Spleen (tissue), 11 donors: Measurements from ENCODE around the gene HGS. TPM values are rescaled to one million over a fixed set of nuclear protein-coding genes. Genes with fewer than 3 reads are reported as not detected.

Experiments used
- DNase-seq: peaks from one replicate; pipeline ENCODE4 v3.0.0-alpha.2; 2020
- H3K27ac ChIP-seq, 8 donors: fragments of 200-600 bp; sonication (generic) in 7 of 8; 1 replicate in 4 of 8; 2 replicates in 4 of 8; pipeline versions ENCODE4 v1.5.0 to v1.8.0; 2016 to 2021; ENCODE audit warnings: inconsistent platforms in 4 of 8, mild to moderate bottlenecking in 4 of 8, moderate library complexity in 1 of 8
- H3K27me3 ChIP-seq, 7 donors: fragments of 200-600 bp; sonication (generic) in 6 of 7; replicated peaks in 1 of 7; 1 replicate in 4 of 7; 2 replicates in 3 of 7; pipeline versions ENCODE4 v1.5.0 to v1.8.0; 2016 to 2021; ENCODE audit warnings: inconsistent platforms in 3 of 7, mild to moderate bottlenecking in 1 of 7
- H3K36me3 ChIP-seq, 6 donors: fragments of 200-600 bp; sonication (generic) in 5 of 6; 1 replicate in 4 of 6; 2 replicates in 2 of 6; pipeline versions ENCODE4 v1.5.0 to v1.8.0; 2016 to 2021; ENCODE audit warnings: inconsistent platforms in 2 of 6
- H3K4me1 ChIP-seq, 6 donors: fragments of 200-600 bp; sonication (generic) in 5 of 6; 1 replicate in 3 of 6; 2 replicates in 3 of 6; pipeline versions ENCODE4 v1.5.0 to v1.8.0; 2016 to 2021; ENCODE audit warnings: inconsistent platforms in 3 of 6
- H3K4me3 ChIP-seq, 8 donors: fragments of 200-600 bp; sonication (generic) in 7 of 8; 1 replicate in 4 of 8; 2 replicates in 4 of 8; pipeline versions ENCODE4 v1.5.0 to v1.8.0; 2016 to 2021; ENCODE audit warnings: inconsistent platforms in 4 of 8, mild to moderate bottlenecking in 4 of 8, moderate library complexity in 2 of 8
- H3K9me3 ChIP-seq, 8 donors: fragments of 200-600 bp; sonication (generic) in 7 of 8; 1 replicate in 4 of 8; 2 replicates in 4 of 8; pipeline versions ENCODE4 v1.5.0 to v1.8.0; 2016 to 2021; ENCODE audit warnings: inconsistent platforms in 4 of 8
- CTCF ChIP-seq, 11 experiments: fragments of 200-600 bp in 7 of 11; fragments of 450-650 bp in 4 of 11; sonication (generic) in 4 of 11; IDR thresholded peaks in 8 of 11; conservative IDR thresholded peaks in 3 of 11; 1 replicate in 7 of 11; 2 replicates in 4 of 11; pipeline versions ENCODE4 v1.4.0 to v1.8.0; 2016 to 2021; ENCODE audit warnings: antibody characterized with exemption in 11 of 11, inconsistent platforms in 4 of 11, mild to moderate bottlenecking in 1 of 11
- POLR2A ChIP-seq, 3 donors: fragments of 450-650 bp; IDR thresholded peaks; one replicate each; pipeline ENCODE4 v1.5.1; 2017; ENCODE audit warnings: antibody characterized with exemption in 3 of 3, mild to moderate bottlenecking in 1 of 3
- POLR2AphosphoS5 ChIP-seq, 3 donors: sonication (generic); formaldehyde crosslinking; IDR thresholded peaks; one replicate each; pipeline ENCODE4 v1.5.1; 2017; ENCODE audit warnings: antibody characterized with exemption in 3 of 3
- WGBS, 5 donors: extraction: QIAGEN DNeasy Blood & Tissue Kit in 3 of 5; methylation state at CpG; one replicate each; pipeline versions ENCODE4 v1.1.5 to v1.1.7; 2013 to 2018; 5-methylcytosine and 5-hydroxymethylcytosine counted together
- intact Hi-C: fragments of 100-400 bp; cut with DNase I; formaldehyde crosslinking; loops from one replicate; pipeline ENCODE4 v1.15.0; 2023; ENCODE audit warnings: low total_unique reads
- polyA plus RNA-seq, 3 donors: library from polyadenylated mRNA; stranded (reverse); fragments of 200-250 nt; gene quantifications; one replicate each; pipeline ENCODE4 v1.2.1, GENCODE V29; 2013
- total RNA-seq, 7 donors: library from RNA; depleted of rRNA in 3 of 7; stranded (reverse); fragments of >200 nt in 3 of 7; fragmentation: NEBNext Ultra II Directional in 4 of 7; extraction: Animal tissue kit (Norgen Biotek cat#: 25700) in 4 of 7; gene quantifications; one replicate each; pipeline versions ENCODE4 v1.1.0 to v1.2.1, GENCODE V29; 2016 to 2021
- donor health status: healthy with polysubstance abuse.
- donor health status: DM: no; HTN: no; CAD: no; lungs with moderate emphysema.
- donor health status: DM: no; HTN: no; CAD: no.
- donor health status: Bipolar disorder and iron deficiency.
- donor health status: healthy.
- donor health status: DM: no; HTN: no; CAD: no.
- donor health status: DM: yes; HTN: yes; CAD: no.

The HGS gene
- total and polyA plus RNA-seq, 10 donors = 61.3 to 134 (median 106) TPM

GRCh38 chr17:81713004-81713555 lies 29.3 kb downstream of the HGS start:
- intact Hi-C loops = no loop called here
- Histone ChIP-seq H3K27me3 (no peaks in the 10 kb centered on the region), H3K4me1 (peaks cover 22 to 57% (median 34%) of the 10 kb centered on the region in 6 donors), H3K27ac (no peak overlapping the region), H3K36me3 (peaks cover 0 to 33% (median under 1%) of the 10 kb centered on the region in 6 donors), H3K4me3 (peak overlapping the region in 6 of 8 donors; percentile 87 to 99 (median 90)), H3K9me3 (no peaks in the 10 kb centered on the region)
- WGBS, 5 donors = 41 to 61% (median 58%) methylated on average over 15 to 18 of the region's 18 CpGs
- TF ChIP-seq CTCF (IDR thresholded peaks at IDR 0.05 in 8 of 11, conservative IDR thresholded peaks at IDR 0.05 in 3 of 11) (no peak), POLR2A (IDR thresholded peaks at IDR 0.05) (no peak), POLR2AphosphoS5 (IDR thresholded peaks at IDR 0.05) (no peak)
- DNase-seq = peak; percentile 80

- H3K27ac ChIP-seq = no peak overlapping the region
- no peaks in the 10 kb centered on the region for H3K9me3 ChIP-seq
- 74 to 88% (median 81%) methylated on average over 11 to 36 of the region's 36 CpGs for WGBS, 5 donors
- H3K4me1 ChIP-seq = peaks cover 22 to 57% (median 34%) of the 10 kb centered on the region in 6 donors
- no peaks in the 10 kb centered on the region for H3K27me3 ChIP-seq
- intact Hi-C loops = no loop called here
- TF ChIP-seq CTCF (IDR thresholded peaks at IDR 0.05 in 8 of 11, conservative IDR thresholded peaks at IDR 0.05 in 3 of 11) (no peak), POLR2AphosphoS5 (IDR thresholded peaks at IDR 0.05) (no peak)
- H3K4me3 ChIP-seq = peak overlapping the region in 1 of 8 donors; percentile 99
- DNase-seq = peak; percentile 76
- H3K36me3 ChIP-seq = peaks cover 0 to 33% (median 0%) of the 10 kb centered on the region in 6 donors
Measured at GRCh38 chr17:81713556-81714411, 30.0 kb downstream of the HGS start.

GRCh38 chr17:81714412-81715106 lies 30.7 kb downstream of the HGS start:
- Histone ChIP-seq H3K9me3 (no peaks in the 10 kb centered on the region), H3K4me3 (no peak overlapping the region), H3K27ac (no peak overlapping the region), H3K27me3 (no peaks in the 10 kb centered on the region), H3K4me1 (peaks cover 22 to 55% (median 34%) of the 10 kb centered on the region in 6 donors), H3K36me3 (peaks cover 0 to 35% (median 0%) of the 10 kb centered on the region in 6 donors)
- 94 to 97% (median 95%) methylated on average over 23 to 39 of the region's 39 CpGs for WGBS, 5 donors
- DNase-seq = no peak
- TF ChIP-seq POLR2A (IDR thresholded peaks at IDR 0.05) = no peak
- no peak for TF ChIP-seq CTCF (IDR thresholded peaks at IDR 0.05 in 8 of 11, conservative IDR thresholded peaks at IDR 0.05 in 3 of 11)
- no peak for TF ChIP-seq POLR2AphosphoS5 (IDR thresholded peaks at IDR 0.05)
- intact Hi-C loops = no loop called here
